B cell (primary cell): ENCODE data around the gene RASGRF2. TPM values are rescaled to one million over a fixed set of nuclear protein-coding genes. Genes with fewer than 3 reads are reported as not detected.

Experiments used
- ATAC-seq: fragments of 200-7000 bp; cut with Tn5 transposase; one replicate; pipeline ENCODE4 v1.10.0; 2021; ENCODE audit warnings: low read depth, mild to moderate bottlenecking, moderate number of reproducible peaks, moderate library complexity
- CTCF ChIA-PET: fragments of 350-600 bp; sonication (Branson Sonifier 250); formaldehyde crosslinking; loops from one replicate; lab custom pipeline; 2021; ENCODE audit warnings: antibody characterized with exemption, inconsistent platforms; lab: Charles Lee
- POLR2A ChIA-PET: fragments of 350-600 bp; sonication (Branson Sonifier 250); formaldehyde crosslinking; loops from one replicate; lab custom pipeline; 2021; ENCODE audit warnings: antibody characterized with exemption; lab: Charles Lee
- DNase-seq: peaks from one replicate; pipeline ENCODE4 v3.0.0; 2013
- H2AFZ ChIP-seq: 2 replicates; pipeline ENCODE4 v1.6.1; 2012; ENCODE audit warnings: mild to moderate bottlenecking, low read depth, low read length; ENCODE audit not compliant: insufficient read depth, poor library complexity, severe bottlenecking
- H3K27ac ChIP-seq, 2 donors: 1 replicate in 1 of 2; 2 replicates in 1 of 2; pipeline ENCODE4 v1.5.1; 2012 to 2013; ENCODE audit warnings: low read length in 2 of 2, mild to moderate bottlenecking in 2 of 2, moderate library complexity in 1 of 2
- H3K27me3 ChIP-seq, 4 experiments: fragments of 200-600 bp in 1 of 4; sonication (generic) in 1 of 4; replicated peaks in 1 of 4; 1 replicate in 2 of 4; 2 replicates in 2 of 4; pipeline versions ENCODE4 v1.6.1 to v1.7.0; 2013 to 2016; ENCODE audit warnings: low read length in 3 of 4, mild to moderate bottlenecking in 2 of 4, mixed read lengths in 1 of 4, moderate library complexity in 1 of 4; ENCODE audit not compliant: insufficient read depth in 4 of 4, control insufficient read depth in 3 of 4; ENCODE audit errors: control extremely low read depth in 1 of 4
- H3K36me3 ChIP-seq, 2 experiments: replicated peaks in 1 of 2; 1 replicate in 1 of 2; 2 replicates in 1 of 2; pipeline versions ENCODE4 v1.6.1 to v1.7.1; 2013; ENCODE audit warnings: low read length in 1 of 2; ENCODE audit not compliant: insufficient read depth in 2 of 2, control insufficient read depth in 1 of 2; ENCODE audit errors: control extremely low read depth in 1 of 2, extremely low read depth in 1 of 2
- H3K4me1 ChIP-seq, 2 donors: fragments of 200-600 bp in 1 of 2; sonication (generic) in 1 of 2; 1 replicate in 1 of 2; 2 replicates in 1 of 2; pipeline versions ENCODE4 v1.5.1 to v1.6.1; 2013 to 2017; ENCODE audit warnings: low read length in 2 of 2; ENCODE audit not compliant: control insufficient read depth in 2 of 2, insufficient read depth in 2 of 2
- H3K4me2 ChIP-seq: replicated peaks from 2 replicates; pipeline ENCODE3; 2012; ENCODE audit warnings: mild to moderate bottlenecking, low read depth, low read length; ENCODE audit not compliant: poor library complexity, severe bottlenecking
- H3K4me3 ChIP-seq, 5 experiments: fragments of 200-600 bp in 1 of 5; sonication (generic) in 1 of 5; 1 replicate in 3 of 5; 2 replicates in 2 of 5; pipeline versions ENCODE4 v1.5.1 to v1.7.0; 2011 to 2016; ENCODE audit warnings: low read length in 4 of 5, mild to moderate bottlenecking in 4 of 5, low read depth in 2 of 5, control low read depth in 1 of 5, moderate library complexity in 1 of 5; ENCODE audit not compliant: insufficient read depth in 1 of 5; ENCODE audit errors: control extremely low read depth in 1 of 5, extremely low read depth in 1 of 5
- H3K79me2 ChIP-seq: fragments of 200-600 bp; sonication (generic); one replicate; pipeline ENCODE4 v1.6.0; 2016; ENCODE audit warnings: low read length; ENCODE audit not compliant: control insufficient read depth, insufficient read depth
- H3K9ac ChIP-seq: fragments of 200-600 bp; sonication (generic); 2 replicates; pipeline ENCODE4 v1.6.1; 2017; ENCODE audit warnings: mild to moderate bottlenecking, low read length, moderate library complexity
- H3K9me3 ChIP-seq, 3 donors: one replicate each; pipeline versions ENCODE4 v1.6.1 to v1.7.1; 2013; ENCODE audit warnings: low read length in 2 of 3; ENCODE audit not compliant: control insufficient read depth in 2 of 3, insufficient read depth in 1 of 3; ENCODE audit errors: control extremely low read depth in 1 of 3
- H4K20me1 ChIP-seq: 2 replicates; pipeline ENCODE4 v1.6.0; 2012; ENCODE audit warnings: mild to moderate bottlenecking, low read length; ENCODE audit not compliant: insufficient read depth, control insufficient read depth, poor library complexity, severe bottlenecking
- H3K27ac Mint-ChIP-seq: one replicate; pipeline ENCODE4 v1.8.0; 2021; ENCODE audit warnings: mixed read lengths
- H3K27me3 Mint-ChIP-seq: one replicate; pipeline ENCODE4 v1.8.0; 2021; ENCODE audit warnings: mixed read lengths
- H3K4me1 Mint-ChIP-seq: one replicate; pipeline ENCODE4 v1.8.0; 2021; ENCODE audit warnings: mixed read lengths
- H3K4me3 Mint-ChIP-seq: one replicate; pipeline ENCODE4 v1.8.0; 2021; ENCODE audit warnings: mixed read lengths
- H3K9me3 Mint-ChIP-seq: one replicate; pipeline ENCODE4 v1.8.0; 2022; ENCODE audit warnings: mixed read lengths; ENCODE audit not compliant: insufficient read depth
- EZH2 ChIP-seq: IDR thresholded peaks from 2 replicates; pipeline ENCODE4 v1.6.1; 2012; ENCODE audit warnings: borderline replicate concordance, low read depth, mild to moderate bottlenecking, moderate library complexity, low read length; ENCODE audit not compliant: insufficient read depth, poor library complexity, severe bottlenecking
- WGBS: methylation state at CpG from one replicate; pipeline ENCODE4 v1.1.5; 2013; ENCODE audit warnings: missing lambda C conversion rate; ENCODE audit not compliant: insufficient coverage; 5-methylcytosine and 5-hydroxymethylcytosine counted together
- intact Hi-C: fragments of 100-400 bp; cut with micrococcal nuclease; formaldehyde crosslinking; loops from one replicate; pipeline ENCODE4 v1.10.0; 2022
- polyA plus RNA-seq: library from polyadenylated mRNA; depleted of rRNA; stranded (reverse); fragments of >200 nt; gene quantifications from 2 replicates; pipeline ENCODE4 v1.2.3, GENCODE V29; 2012
- total RNA-seq, 2 donors: library from RNA; stranded (reverse); fragments of 120-200 nt in 1 of 2; gene quantifications; 1 replicate in 1 of 2; 2 replicates in 1 of 2; pipeline versions ENCODE4 v1.2.3 to v1.2.4, GENCODE V29; 2013 to 2022
- TF ChIP-seq, protein P1 (sequence below): fragments of 200-600 bp; IDR thresholded peaks from one replicate; pipeline ENCODE4 v1.8.0; 2022; ENCODE audit warnings: antibody characterized with exemption, mild to moderate bottlenecking

The RASGRF2 gene
- total and polyA plus RNA-seq, 2 donors (not counting 1 experiment from before 2014, with no cell fraction given): 0.04 to 0.37 TPM

DNA sequence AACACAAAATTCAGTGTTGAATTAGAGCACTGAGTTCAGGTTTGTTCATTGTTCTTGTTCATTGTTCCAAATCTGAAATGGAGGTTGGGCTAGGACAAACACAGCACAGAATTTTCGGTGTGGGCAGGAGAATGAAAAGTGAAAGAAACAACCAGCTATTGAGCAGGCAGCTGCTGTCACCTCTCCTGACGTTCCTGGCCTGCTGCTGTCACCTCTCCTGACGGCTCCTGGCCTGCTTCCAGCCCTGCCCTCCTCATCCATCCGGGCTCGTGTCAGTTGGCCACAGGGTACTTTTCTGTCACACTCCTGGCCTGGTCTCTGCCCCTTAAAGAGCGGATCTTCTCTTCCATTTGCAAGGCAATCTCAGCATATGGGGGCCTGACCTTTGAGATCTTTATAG is 227.7 kb downstream of the RASGRF2 start:
- H3K27me3 Mint-ChIP-seq: peaks cover 5% of the 10 kb centered on the region
- CTCF ChIA-PET: interaction anchor here (1.1 kb wide), 1 partner anchor 8 kb away, joined by 4 read pairs; no protein-coding TSS in a partner anchor
- no peak overlapping the region for H2AFZ ChIP-seq
- no peak overlapping the region for H3K4me2 ChIP-seq
- no peak overlapping the region for H3K4me3 Mint-ChIP-seq
- H3K9ac ChIP-seq: no peak overlapping the region
- no peaks in the 10 kb centered on the region for H3K27me3 ChIP-seq
- H4K20me1 ChIP-seq: no peaks in the 10 kb centered on the region
- intact Hi-C loops: no loop called here
- POLR2A ChIA-PET: no interaction called here
- TF ChIP-seq, protein P1, sequence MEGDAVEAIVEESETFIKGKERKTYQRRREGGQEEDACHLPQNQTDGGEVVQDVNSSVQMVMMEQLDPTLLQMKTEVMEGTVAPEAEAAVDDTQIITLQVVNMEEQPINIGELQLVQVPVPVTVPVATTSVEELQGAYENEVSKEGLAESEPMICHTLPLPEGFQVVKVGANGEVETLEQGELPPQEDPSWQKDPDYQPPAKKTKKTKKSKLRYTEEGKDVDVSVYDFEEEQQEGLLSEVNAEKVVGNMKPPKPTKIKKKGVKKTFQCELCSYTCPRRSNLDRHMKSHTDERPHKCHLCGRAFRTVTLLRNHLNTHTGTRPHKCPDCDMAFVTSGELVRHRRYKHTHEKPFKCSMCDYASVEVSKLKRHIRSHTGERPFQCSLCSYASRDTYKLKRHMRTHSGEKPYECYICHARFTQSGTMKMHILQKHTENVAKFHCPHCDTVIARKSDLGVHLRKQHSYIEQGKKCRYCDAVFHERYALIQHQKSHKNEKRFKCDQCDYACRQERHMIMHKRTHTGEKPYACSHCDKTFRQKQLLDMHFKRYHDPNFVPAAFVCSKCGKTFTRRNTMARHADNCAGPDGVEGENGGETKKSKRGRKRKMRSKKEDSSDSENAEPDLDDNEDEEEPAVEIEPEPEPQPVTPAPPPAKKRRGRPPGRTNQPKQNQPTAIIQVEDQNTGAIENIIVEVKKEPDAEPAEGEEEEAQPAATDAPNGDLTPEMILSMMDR: no peak
- no peak for TF ChIP-seq EZH2
- DNase-seq (no peak), ATAC-seq (no peak)
- H3K27ac Mint-ChIP-seq: no peak overlapping the region
- H3K4me3 ChIP-seq: no peak overlapping the region
- H3K9me3 ChIP-seq: no peaks in the 10 kb centered on the region
- no peaks in the 10 kb centered on the region for H3K79me2 ChIP-seq
- H3K4me1 ChIP-seq: no peaks in the 10 kb centered on the region
- H3K4me1 Mint-ChIP-seq: no peaks in the 10 kb centered on the region
- 38% methylated on average over 4 of the region's 6 CpGs for WGBS
- no peaks in the 10 kb centered on the region for H3K9me3 Mint-ChIP-seq
- H3K27ac ChIP-seq: no peak overlapping the region
- H3K36me3 ChIP-seq: no peaks in the 10 kb centered on the region

DNA sequence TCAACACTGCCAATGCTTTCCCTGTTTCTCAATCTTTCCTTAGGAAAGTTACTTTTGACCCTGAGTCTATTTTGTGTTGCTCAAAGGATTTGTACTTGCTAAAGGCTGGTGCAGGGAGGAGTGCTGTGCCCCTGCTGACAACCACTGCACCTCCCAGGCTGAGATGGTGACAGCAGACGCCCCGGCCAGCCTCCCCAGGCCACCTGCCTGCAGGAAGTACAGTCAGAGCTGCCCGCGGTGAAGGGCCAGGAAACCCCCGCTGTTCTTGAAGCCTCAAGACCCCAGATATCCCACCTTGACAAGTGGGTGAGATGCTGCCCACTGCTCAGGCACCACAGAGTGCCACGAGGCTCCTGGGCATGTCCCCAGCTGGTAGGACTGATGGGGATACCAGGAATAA is 228.8 kb downstream of the RASGRF2 start:
- peaks cover 5% of the 10 kb centered on the region for H3K27me3 Mint-ChIP-seq
- ChIA-PET POLR2A (no interaction called here), CTCF (no interaction called here)
- H4K20me1 ChIP-seq: no peaks in the 10 kb centered on the region
- intact Hi-C loops: no loop called here
- no peak overlapping the region for H2AFZ ChIP-seq
- no peaks in the 10 kb centered on the region for H3K27me3 ChIP-seq
- no peaks in the 10 kb centered on the region for H3K36me3 ChIP-seq
- H3K4me1 Mint-ChIP-seq: no peaks in the 10 kb centered on the region
- no peaks in the 10 kb centered on the region for H3K9me3 Mint-ChIP-seq
- no peak overlapping the region for H3K4me3 Mint-ChIP-seq
- H3K4me2 ChIP-seq: no peak overlapping the region
- H3K9me3 ChIP-seq: no peaks in the 10 kb centered on the region
- TF ChIP-seq, protein P1: no peak
- TF ChIP-seq EZH2: no peak
- H3K79me2 ChIP-seq: no peaks in the 10 kb centered on the region
- 41% methylated on average over 5 of the region's 6 CpGs for WGBS
- H3K4me1 ChIP-seq: no peaks in the 10 kb centered on the region
- no peak overlapping the region for H3K4me3 ChIP-seq
- no peak for ATAC-seq
- no peak overlapping the region for H3K27ac ChIP-seq
- DNase-seq: no peak
- H3K27ac Mint-ChIP-seq: no peak overlapping the region
- H3K9ac ChIP-seq: no peak overlapping the region
